ENCODE results near the gene LDLRAD4.

- TF ChIP-seq GATA2 (IDR thresholded peaks at IDR 0.05; ENCODE audit: low read depth, low read length) (no peak), GATA3 (IDR thresholded peaks at IDR 0.05; ENCODE audit: low read depth, low read length) (no peak)
Observed at GRCh38 chr18:13233787-13234783, 15.5 kb downstream of the LDLRAD4 start.
